Muscle layer of duodenum (tissue), 2 donors: ENCODE data around the gene ANO10.

ENCODE experiments used
- H3K27ac ChIP-seq: one replicate; pipeline ENCODE4 v1.7.0; 2013; ENCODE audit warnings: mild to moderate bottlenecking, low read length
- H3K27me3 ChIP-seq: one replicate; pipeline ENCODE4 v1.7.0; 2013; ENCODE audit warnings: low read depth, mild to moderate bottlenecking, control low read depth, low read length
- H3K36me3 ChIP-seq, 2 donors: one replicate each; pipeline ENCODE4 v1.7.0; 2013; ENCODE audit warnings: low read length in 2 of 2, control low read depth in 1 of 2, mild to moderate bottlenecking in 1 of 2; ENCODE audit not compliant: insufficient read depth in 2 of 2, control insufficient read depth in 1 of 2
- H3K4me1 ChIP-seq, 2 donors: one replicate each; pipeline ENCODE4 v1.7.0; 2013; ENCODE audit warnings: low read length in 2 of 2, mild to moderate bottlenecking in 2 of 2, control low read depth in 1 of 2, moderate library complexity in 1 of 2; ENCODE audit not compliant: insufficient read depth in 2 of 2, control insufficient read depth in 1 of 2
- H3K4me3 ChIP-seq, 2 donors: one replicate each; pipeline ENCODE4 v1.7.0; 2013; ENCODE audit warnings: low read length in 2 of 2, low read depth in 1 of 2, mild to moderate bottlenecking in 1 of 2
- H3K9me3 ChIP-seq, 2 donors: one replicate each; pipeline ENCODE4 v1.7.0; 2013; ENCODE audit warnings: low read length in 2 of 2, control low read depth in 1 of 2, mild to moderate bottlenecking in 1 of 2; ENCODE audit not compliant: control insufficient read depth in 1 of 2
- donor health status: healthy.

The ANO10 gene

GRCh38 chr3:43644443-43644842 lies 22.6 kb upstream of the ANO10 start:
- Histone ChIP-seq H3K36me3 (no peaks in the 10 kb centered on the region), H3K4me1 (no peaks in the 10 kb centered on the region), H3K27me3 (no peaks in the 10 kb centered on the region), H3K4me3 (no peak overlapping the region), H3K9me3 (no peaks in the 10 kb centered on the region), H3K27ac (no peak overlapping the region)

GRCh38 chr3:43641306-43642114 lies 19.7 kb upstream of the ANO10 start:
- H3K27ac ChIP-seq, result no peak overlapping the region
- no peaks in the 10 kb centered on the region for H3K4me1 ChIP-seq

GRCh38 chr3:43640681-43641080 lies 18.9 kb upstream of the ANO10 start:
- Histone ChIP-seq H3K36me3 (no peaks in the 10 kb centered on the region), H3K9me3 (no peaks in the 10 kb centered on the region), H3K4me3 (no peak overlapping the region), H3K27ac (no peak overlapping the region), H3K27me3 (no peaks in the 10 kb centered on the region), H3K4me1 (no peaks in the 10 kb centered on the region)

More at GRCh38 chr3:43641306-43642114, 19.7 kb upstream of the ANO10 start:
- no peak overlapping the region for H3K4me3 ChIP-seq
- no peaks in the 10 kb centered on the region for H3K27me3 ChIP-seq
- no peaks in the 10 kb centered on the region for H3K36me3 ChIP-seq
- H3K9me3 ChIP-seq, result no peaks in the 10 kb centered on the region

GRCh38 chr3:43638594-43639447 lies 17.0 kb upstream of the ANO10 start:
- H3K9me3 ChIP-seq, result no peaks in the 10 kb centered on the region
- no peaks in the 10 kb centered on the region for H3K27me3 ChIP-seq
- H3K27ac ChIP-seq, result no peak overlapping the region
- H3K36me3 ChIP-seq, result no peaks in the 10 kb centered on the region
- no peaks in the 10 kb centered on the region for H3K4me1 ChIP-seq
- no peak overlapping the region for H3K4me3 ChIP-seq

- Histone ChIP-seq H3K4me1 (no peaks in the 10 kb centered on the region), H3K9me3 (no peaks in the 10 kb centered on the region), H3K4me3 (no peak overlapping the region), H3K27me3 (no peaks in the 10 kb centered on the region), H3K36me3 (no peaks in the 10 kb centered on the region), H3K27ac (no peak overlapping the region)
These were observed 15.9 kb upstream of the ANO10 start for GRCh38 chr3:43637702-43638101.

- H3K4me3 ChIP-seq, result no peak overlapping the region
- no peaks in the 10 kb centered on the region for H3K27me3 ChIP-seq
- H3K4me1 ChIP-seq, result no peaks in the 10 kb centered on the region
- no peaks in the 10 kb centered on the region for H3K36me3 ChIP-seq
- no peak overlapping the region for H3K27ac ChIP-seq
- H3K9me3 ChIP-seq, result no peaks in the 10 kb centered on the region
These were observed 11.2 kb upstream of the ANO10 start for GRCh38 chr3:43632986-43633385.

GRCh38 chr3:43632269-43632733 lies 10.5 kb upstream of the ANO10 start:
- Histone ChIP-seq H3K9me3 (no peaks in the 10 kb centered on the region), H3K4me3 (no peak overlapping the region), H3K36me3 (no peaks in the 10 kb centered on the region), H3K4me1 (no peaks in the 10 kb centered on the region), H3K27me3 (no peaks in the 10 kb centered on the region), H3K27ac (no peak overlapping the region)

- H3K4me3 ChIP-seq, result no peak overlapping the region
- no peaks in the 10 kb centered on the region for H3K36me3 ChIP-seq
- no peak overlapping the region for H3K27ac ChIP-seq
- no peaks in the 10 kb centered on the region for H3K27me3 ChIP-seq
- no peaks in the 10 kb centered on the region for H3K9me3 ChIP-seq
- H3K4me1 ChIP-seq, result no peaks in the 10 kb centered on the region
These were observed 7.9 kb upstream of the ANO10 start for GRCh38 chr3:43629741-43630140.

GRCh38 chr3:43629257-43629656 lies 7.4 kb upstream of the ANO10 start:
- Histone ChIP-seq H3K4me3 (no peak overlapping the region), H3K36me3 (no peaks in the 10 kb centered on the region), H3K4me1 (no peaks in the 10 kb centered on the region), H3K27ac (no peak overlapping the region), H3K27me3 (no peaks in the 10 kb centered on the region), H3K9me3 (no peaks in the 10 kb centered on the region)

- H3K27me3 ChIP-seq, result no peaks in the 10 kb centered on the region
- peaks cover 0 to 4% of the 10 kb centered on the region in 2 donors for H3K4me1 ChIP-seq
- no peaks in the 10 kb centered on the region for H3K36me3 ChIP-seq
- H3K9me3 ChIP-seq, result no peaks in the 10 kb centered on the region
- H3K27ac ChIP-seq, result no peak overlapping the region
- no peak overlapping the region for H3K4me3 ChIP-seq
These were observed 5.5 kb upstream of the ANO10 start for GRCh38 chr3:43627360-43627759.

GRCh38 chr3:43624619-43625305 lies 3.0 kb upstream of the ANO10 start:
- H3K36me3 ChIP-seq, result no peaks in the 10 kb centered on the region
- no peak overlapping the region for H3K27ac ChIP-seq
- H3K27me3 ChIP-seq, result no peaks in the 10 kb centered on the region
- no peak overlapping the region for H3K4me3 ChIP-seq
- peaks cover 0 to 11% of the 10 kb centered on the region in 2 donors for H3K4me1 ChIP-seq
- no peaks in the 10 kb centered on the region for H3K9me3 ChIP-seq
